A673 (cell line): ENCODE results near the gene SLC26A11.
"Not testable (repeated sequence)": the region's sequence is repeated elsewhere in the genome, so short reads cannot be mapped to it uniquely, and the experiment has no call there.

ENCODE experiments used
- EZH2 ChIP-seq: fragments of 200-600 bp; sonication (generic); IDR thresholded peaks from 2 replicates; pipeline ENCODE4 v1.6.1; 2017; ENCODE audit warnings: borderline replicate concordance, low read depth, mild to moderate bottlenecking, mixed read lengths, antibody characterized with exemption, low read length; ENCODE audit not compliant: poor library complexity, severe bottlenecking
- TF ChIP-seq, protein P1 (sequence below): fragments of 300-800, 200-600 bp; sonication (generic); conservative IDR thresholded peaks from 2 replicates; pipeline ENCODE4 v1.5.1; 2017; ENCODE audit warnings: low read depth, mild to moderate bottlenecking, antibody characterized with exemption, low read length, moderate library complexity, mixed read lengths

GRCh38 chr17:80275857-80276256 lies 55.6 kb downstream of the SLC26A11 start:
- TF ChIP-seq, protein P1, sequence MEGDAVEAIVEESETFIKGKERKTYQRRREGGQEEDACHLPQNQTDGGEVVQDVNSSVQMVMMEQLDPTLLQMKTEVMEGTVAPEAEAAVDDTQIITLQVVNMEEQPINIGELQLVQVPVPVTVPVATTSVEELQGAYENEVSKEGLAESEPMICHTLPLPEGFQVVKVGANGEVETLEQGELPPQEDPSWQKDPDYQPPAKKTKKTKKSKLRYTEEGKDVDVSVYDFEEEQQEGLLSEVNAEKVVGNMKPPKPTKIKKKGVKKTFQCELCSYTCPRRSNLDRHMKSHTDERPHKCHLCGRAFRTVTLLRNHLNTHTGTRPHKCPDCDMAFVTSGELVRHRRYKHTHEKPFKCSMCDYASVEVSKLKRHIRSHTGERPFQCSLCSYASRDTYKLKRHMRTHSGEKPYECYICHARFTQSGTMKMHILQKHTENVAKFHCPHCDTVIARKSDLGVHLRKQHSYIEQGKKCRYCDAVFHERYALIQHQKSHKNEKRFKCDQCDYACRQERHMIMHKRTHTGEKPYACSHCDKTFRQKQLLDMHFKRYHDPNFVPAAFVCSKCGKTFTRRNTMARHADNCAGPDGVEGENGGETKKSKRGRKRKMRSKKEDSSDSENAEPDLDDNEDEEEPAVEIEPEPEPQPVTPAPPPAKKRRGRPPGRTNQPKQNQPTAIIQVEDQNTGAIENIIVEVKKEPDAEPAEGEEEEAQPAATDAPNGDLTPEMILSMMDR: not testable (repeated sequence)
- not testable (repeated sequence) for TF ChIP-seq EZH2
